SK-N-SH (cell line): ENCODE data around the gene CNTNAP2. TPM values are rescaled to one million over a fixed set of nuclear protein-coding genes. Genes with fewer than 3 reads are reported as not detected.

Source experiments
- CTCF ChIA-PET: fragments of 300-600, 350-600 bp; formaldehyde crosslinking; extraction: SDS; loops from one replicate; lab custom pipeline; 2021; lab: Yijun Ruan, JAX
- POLR2A ChIA-PET: fragments of 350-600 bp; sonication (Branson Sonifier 250); formaldehyde crosslinking; extraction: SDS; loops from one replicate; lab custom pipeline; 2020; ENCODE audit warnings: antibody characterized with exemption, inconsistent platforms; lab: Yijun Ruan, JAX
- DNase-seq: peaks from one replicate; pipeline ENCODE4 v3.0.0; 2012
- H2AFZ ChIP-seq: fragments of 200-600 bp; sonication (generic); 2 replicates; pipeline ENCODE4 v1.8.1; 2016; ENCODE audit warnings: antibody characterized with exemption, mild to moderate bottlenecking, low read depth
- H3F3A ChIP-seq: fragments of 200-600 bp; sonication (generic); replicated peaks from 2 replicates; pipeline ENCODE3; 2016; ENCODE audit warnings: antibody characterized with exemption, mild to moderate bottlenecking; ENCODE audit not compliant: insufficient read depth
- H3K27ac ChIP-seq, 2 experiments: fragments of 200-500 bp in 1 of 2; fragments of 200-600 bp in 1 of 2; sonication (Bioruptor generic) in 1 of 2; sonication (generic), shearing (Covaris generic) in 1 of 2; 2 replicates each; pipeline versions ENCODE4 v1.5.1 to v1.6.1; 2014 to 2016; ENCODE audit warnings: low read depth in 2 of 2, inconsistent platforms in 1 of 2, low read length in 1 of 2, mild to moderate bottlenecking in 1 of 2, mixed read lengths in 1 of 2
- H3K27me3 ChIP-seq: fragments of 200-600 bp; sonication (generic), shearing (Covaris generic); 2 replicates; pipeline ENCODE4 v1.6.1; 2016; ENCODE audit warnings: mixed run types; ENCODE audit not compliant: insufficient read depth
- H3K36me3 ChIP-seq, 2 experiments: fragments of 200-500 bp in 1 of 2; fragments of 200-600 bp in 1 of 2; sonication (Bioruptor generic) in 1 of 2; sonication (generic) in 1 of 2; replicated peaks in 1 of 2; 2 replicates each; pipeline versions ENCODE3 to v1.5.1; 2014 to 2016; ENCODE audit warnings: low read length in 1 of 2, mild to moderate bottlenecking in 1 of 2; ENCODE audit not compliant: insufficient read depth in 2 of 2, control insufficient read depth in 1 of 2
- H3K4me1 ChIP-seq, 2 experiments: fragments of 200-500 bp in 1 of 2; fragments of 200-600 bp in 1 of 2; sonication (Bioruptor generic) in 1 of 2; sonication (generic), shearing (Covaris generic) in 1 of 2; 2 replicates each; pipeline versions ENCODE4 v1.5.1 to v1.6.1; 2014 to 2016; ENCODE audit warnings: low read depth in 1 of 2, low read length in 1 of 2, mixed run types in 1 of 2; ENCODE audit not compliant: insufficient read depth in 2 of 2, control insufficient read depth in 1 of 2
- H3K4me2 ChIP-seq: fragments of 200-600 bp; sonication (generic), shearing (Covaris generic); 2 replicates; pipeline ENCODE4 v1.6.1; 2017; ENCODE audit warnings: mixed run types
- H3K4me3 ChIP-seq, 2 experiments: fragments of 200-500 bp in 1 of 2; fragments of 200-600 bp in 1 of 2; sonication (Bioruptor generic) in 1 of 2; sonication (generic), shearing (Covaris generic) in 1 of 2; 2 replicates each; pipeline versions ENCODE4 v1.5.1 to v1.8.1; 2014 to 2016; ENCODE audit warnings: low read depth in 2 of 2, inconsistent platforms in 1 of 2, low read length in 1 of 2, mild to moderate bottlenecking in 1 of 2, mixed read lengths in 1 of 2, moderate library complexity in 1 of 2
- H3K79me2 ChIP-seq: fragments of 200-600 bp; sonication (generic); 2 replicates; pipeline ENCODE4 v1.8.1; 2017; ENCODE audit warnings: mild to moderate bottlenecking; ENCODE audit not compliant: insufficient read depth
- H3K9ac ChIP-seq: fragments of 200-600 bp; sonication (generic); 2 replicates; pipeline ENCODE4 v1.6.1; 2017; ENCODE audit warnings: mixed run types
- H3K9me2 ChIP-seq: fragments of 200-600 bp; sonication (generic); 2 replicates; pipeline ENCODE4 v1.6.1; 2017; ENCODE audit warnings: mixed run types
- H3K9me3 ChIP-seq: fragments of 200-600 bp; sonication (generic); 2 replicates; pipeline ENCODE4 v1.6.1; 2017; ENCODE audit warnings: mixed run types, mild to moderate bottlenecking, moderate library complexity
- H4K20me1 ChIP-seq: fragments of 200-600 bp; sonication (generic); 2 replicates; pipeline ENCODE4 v1.6.1; 2017; ENCODE audit warnings: mild to moderate bottlenecking, mixed run types; ENCODE audit not compliant: insufficient read depth
- ELF1 ChIP-seq: IDR thresholded peaks from 2 replicates; pipeline ENCODE4 v1.4.0; 2012
- EP300 ChIP-seq, 2 experiments: IDR thresholded peaks; 2 replicates each; pipeline versions ENCODE4 v1.4.0 to v1.6.1; 2012; ENCODE audit warnings: borderline replicate concordance in 1 of 2, low read depth in 1 of 2, low read length in 1 of 2
- EZH2phosphoT487 ChIP-seq: fragments of 200-600 bp; sonication (generic); IDR thresholded peaks from 2 replicates; pipeline ENCODE4 v1.6.1; 2017; ENCODE audit warnings: low read depth, mixed run types, mild to moderate bottlenecking, antibody characterized with exemption, moderate library complexity, borderline replicate concordance
- FOSL2 ChIP-seq: IDR thresholded peaks from 2 replicates; pipeline ENCODE4 v1.4.0; 2012; ENCODE audit warnings: low read depth, mild to moderate bottlenecking, moderate library complexity, borderline replicate concordance
- FOXJ3 ChIP-seq: sonication (generic); formaldehyde crosslinking; IDR thresholded peaks from 2 replicates; pipeline ENCODE4 v1.5.1; 2020; ENCODE audit warnings: mild to moderate bottlenecking, missing genetic modification reagents
- FOXM1 ChIP-seq: IDR thresholded peaks from 2 replicates; pipeline ENCODE4 v1.4.0; 2012; ENCODE audit warnings: low read depth, mild to moderate bottlenecking
- GABPA ChIP-seq: IDR thresholded peaks from 2 replicates; pipeline ENCODE4 v1.4.0; 2012; ENCODE audit warnings: low read depth, mild to moderate bottlenecking
- GATA2 ChIP-seq: sonication (generic); formaldehyde crosslinking; IDR thresholded peaks from 2 replicates; pipeline ENCODE4 v1.5.0; 2020; ENCODE audit warnings: mild to moderate bottlenecking, missing genetic modification reagents
- MAX ChIP-seq: IDR thresholded peaks from 2 replicates; pipeline ENCODE4 v1.4.0; 2012; ENCODE audit warnings: low read depth
- NFIC ChIP-seq: IDR thresholded peaks from 2 replicates; pipeline ENCODE4 v1.4.0; 2012; ENCODE audit warnings: borderline replicate concordance
- POLR2AphosphoS5 ChIP-seq: IDR thresholded peaks from 2 replicates; pipeline ENCODE4 v1.6.1; 2012; ENCODE audit warnings: low read depth, low read length
- REST ChIP-seq: IDR thresholded peaks from 2 replicates; pipeline ENCODE4 v1.6.1; 2012; ENCODE audit warnings: mild to moderate bottlenecking, low read depth, low read length, moderate library complexity
- RFX5 ChIP-seq: IDR thresholded peaks from 2 replicates; pipeline ENCODE4 v1.6.1; 2012; ENCODE audit warnings: mild to moderate bottlenecking, improper control_type of control experiment, low read length
- RXRA ChIP-seq: IDR thresholded peaks from 2 replicates; pipeline ENCODE4 v1.4.0; 2012; ENCODE audit warnings: low read depth, mild to moderate bottlenecking, borderline replicate concordance
- TAF1 ChIP-seq: IDR thresholded peaks from 2 replicates; pipeline ENCODE4 v1.6.1; 2012; ENCODE audit warnings: low read depth, mild to moderate bottlenecking, low read length, moderate library complexity, borderline replicate concordance
- TCF12 ChIP-seq: IDR thresholded peaks from 2 replicates; pipeline ENCODE4 v1.4.0; 2012
- USF1 ChIP-seq: IDR thresholded peaks from 2 replicates; pipeline ENCODE4 v1.4.0; 2012; ENCODE audit warnings: low read depth, borderline replicate concordance
- USF2 ChIP-seq: fragments of 150-350 bp; IDR thresholded peaks from 2 replicates; pipeline ENCODE4 v1.6.1; 2017; ENCODE audit warnings: antibody characterized with exemption, low read length, low read depth, borderline replicate concordance
- YY1 ChIP-seq: IDR thresholded peaks from 2 replicates; pipeline ENCODE4 v1.4.0; 2012; ENCODE audit warnings: low read depth, mild to moderate bottlenecking
- ZBTB33 ChIP-seq: IDR thresholded peaks from 2 replicates; pipeline ENCODE4 v1.4.0; 2012; ENCODE audit warnings: low read depth, borderline replicate concordance
- WGBS: methylation state at CpG from one replicate; pipeline ENCODE4 v1.1.6; 2017; ENCODE audit warnings: low lambda C conversion rate; 5-methylcytosine and 5-hydroxymethylcytosine counted together
- polyA plus RNA-seq, 3 experiments: library from polyadenylated mRNA; depleted of rRNA; stranded (reverse); fragments of >200 nt; gene quantifications; 2 replicates each; pipeline ENCODE4 v1.2.3, GENCODE V29; 2012

Gene CNTNAP2
- polyA plus RNA-seq, 1 of the 3 experiments (the other 2 are of a cell fraction), result 3.4 TPM

- no peaks in the 10 kb centered on the region for H3F3A ChIP-seq
- no peak for TF ChIP-seq MAX
- TF ChIP-seq YY1, result no peak
- TF ChIP-seq USF1, result no peak
- no peak for TF ChIP-seq TCF12
- TF ChIP-seq REST, result no peak
- TF ChIP-seq USF2, result no peak
- TF ChIP-seq RXRA, result no peak
- no peak for TF ChIP-seq GABPA
- TF ChIP-seq NFIC, result no peak
- no peak for TF ChIP-seq ELF1
- TF ChIP-seq FOXJ3 (CRISPR knock-in tag), result no peak
- no peak for TF ChIP-seq EP300 (IDR thresholded peaks at IDR 0.05; ENCODE audit: borderline replicate concordance in 1 of 2, low read depth in 1 of 2, low read length in 1 of 2)
- TF ChIP-seq EZH2phosphoT487, result no peak
- TF ChIP-seq RFX5, result no peak
- TF ChIP-seq ZBTB33, result no peak
- no peak for TF ChIP-seq FOSL2
- TF ChIP-seq GATA2, result no peak
- TF ChIP-seq TAF1, result no peak
- no peak for TF ChIP-seq FOXM1
- no peak for TF ChIP-seq POLR2AphosphoS5
- no peaks in the 10 kb centered on the region for H3K79me2 ChIP-seq
- H3K9ac ChIP-seq, result no peak overlapping the region
- CTCF ChIA-PET, result interaction anchor here (1.4 to 1.5 kb wide), 2 partner anchors 47 to 153 kb away, joined by 3 read pairs; no protein-coding TSS in a partner anchor
- POLR2A ChIA-PET, result no interaction called here
- H3K9me2 ChIP-seq, result no peaks in the 10 kb centered on the region
- H3K4me1 ChIP-seq, result peaks cover 0 to 14% of the 10 kb centered on the region in 2 experiments; a peak in 1 of 4 replicates
- H2AFZ ChIP-seq, result no peak overlapping the region
- H4K20me1 ChIP-seq, result no peaks in the 10 kb centered on the region
- 71% methylated on average over 8 of the region's 8 CpGs for WGBS
- DNase-seq, result no peak
- H3K27me3 ChIP-seq, result no peaks in the 10 kb centered on the region; the same call in 1 of the 2 replicates
- H3K9me3 ChIP-seq, result no peaks in the 10 kb centered on the region
- no peak overlapping the region for H3K4me3 ChIP-seq
- H3K4me2 ChIP-seq, result no peak overlapping the region
- H3K27ac ChIP-seq, result no peak overlapping the region
- H3K36me3 ChIP-seq, result no peaks in the 10 kb centered on the region
Measured at GRCh38 chr7:148332191-148333186, 2215.9 kb downstream of the CNTNAP2 start.
